ENCODE data around the gene LRRC47. TPM values are rescaled to one million over a fixed set of nuclear protein-coding genes. Genes with fewer than 3 reads are reported as not detected.

Gene LRRC47
- polyA plus RNA-seq, 4 donors: 16.8 to 44.3 (median 21.4) TPM

- H3K27ac ChIP-seq (ENCODE audit: low read depth in 1 of 3, low read length in 2 of 3): peak overlapping the region in 1 of 3 donors; percentile 60
- DNase-seq: peak; percentile 82 to 94
- H3K4me1 ChIP-seq (ENCODE audit: control insufficient read depth in 3 of 3, insufficient read depth in 2 of 3, low read depth in 1 of 3, low read length in 2 of 3): peaks cover 0 to 6% (median 3%) of the 10 kb centered on the region in 3 donors
- H3K4me3 ChIP-seq (ENCODE audit: low read depth in 1 of 3, low read length in 3 of 3): peak overlapping the region; percentile 49 to 69 (median 62)
- 2 to 18% (median 9%) methylated on average over 49 to 73 of the region's 73 CpGs for WGBS, 3 donors
- no peak for FAIRE-seq
- peaks cover 0 to 9% (median 0%) of the 10 kb centered on the region in 3 donors for H3K27me3 ChIP-seq (ENCODE audit: control insufficient read depth in 3 of 3, insufficient read depth in 3 of 3, low read length in 3 of 3)
- H3K9me3 ChIP-seq (ENCODE audit: control insufficient read depth in 2 of 2, insufficient read depth in 1 of 2, low read depth in 1 of 2, low read length in 1 of 2): no peaks in the 10 kb centered on the region
- H3K36me3 ChIP-seq (ENCODE audit: control insufficient read depth in 3 of 3, insufficient read depth in 2 of 3, low read depth in 1 of 3, low read length in 3 of 3): peaks cover 0 to 20% (median 0%) of the 10 kb centered on the region in 3 donors
Observed at GRCh38 chr1:3746830-3747521, 49.3 kb downstream of the LRRC47 start.

DNA sequence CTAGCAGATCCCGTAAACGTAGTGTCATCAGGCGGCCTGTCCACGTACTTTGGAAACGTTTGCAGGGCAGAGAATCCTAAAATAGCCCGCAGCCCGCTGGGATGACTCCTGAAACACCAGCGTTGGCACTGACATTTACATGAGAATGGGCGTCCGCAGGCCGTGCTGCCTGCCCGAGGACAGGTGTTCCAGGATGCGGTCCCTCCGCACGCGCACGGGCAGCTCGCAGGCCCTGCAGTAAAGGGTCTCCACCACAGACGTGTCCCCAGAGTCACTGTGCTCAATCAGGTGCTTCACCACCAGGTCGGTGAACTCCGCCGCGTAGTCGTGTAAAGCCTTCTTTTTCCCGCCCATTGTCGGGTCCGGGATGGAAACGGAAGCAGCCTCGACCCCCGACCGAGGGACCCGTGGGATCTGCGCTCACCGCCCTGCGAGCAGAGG is 49.9 kb downstream of the LRRC47 start:
- no peak for FAIRE-seq
- peak overlapping the region in 1 of 3 donors; percentile 60 for H3K27ac ChIP-seq (ENCODE audit: low read depth in 1 of 3, low read length in 2 of 3)
- peak overlapping the region; percentile 49 to 69 (median 62) for H3K4me3 ChIP-seq (ENCODE audit: low read depth in 1 of 3, low read length in 3 of 3)
- peaks cover 0 to 25% (median 0%) of the 10 kb centered on the region in 3 donors for H3K36me3 ChIP-seq (ENCODE audit: control insufficient read depth in 3 of 3, insufficient read depth in 2 of 3, low read depth in 1 of 3, low read length in 3 of 3)
- DNase-seq: peak in 1 of 2 donors; percentile 41
- peaks cover 0 to 6% (median 3%) of the 10 kb centered on the region in 3 donors for H3K4me1 ChIP-seq (ENCODE audit: control insufficient read depth in 3 of 3, insufficient read depth in 2 of 3, low read depth in 1 of 3, low read length in 2 of 3)
- 25 to 52% (median 50%) methylated on average over 35 of the region's 35 CpGs for WGBS, 3 donors
- peaks cover 0 to 9% (median 0%) of the 10 kb centered on the region in 3 donors for H3K27me3 ChIP-seq (ENCODE audit: control insufficient read depth in 3 of 3, insufficient read depth in 3 of 3, low read length in 3 of 3)
- H3K9me3 ChIP-seq (ENCODE audit: control insufficient read depth in 2 of 2, insufficient read depth in 1 of 2, low read depth in 1 of 2, low read length in 1 of 2): no peaks in the 10 kb centered on the region

- Histone ChIP-seq H3K4me1 (ENCODE audit: control insufficient read depth in 3 of 3, insufficient read depth in 2 of 3, low read depth in 1 of 3, low read length in 2 of 3) (peaks cover 0 to 6% (median 3%) of the 10 kb centered on the region in 3 donors), H3K27me3 (ENCODE audit: control insufficient read depth in 3 of 3, insufficient read depth in 3 of 3, low read length in 3 of 3) (peaks cover 0 to 5% (median 0%) of the 10 kb centered on the region in 3 donors), H3K36me3 (ENCODE audit: control insufficient read depth in 3 of 3, insufficient read depth in 2 of 3, low read depth in 1 of 3, low read length in 3 of 3) (peaks cover 0 to 29% (median 0%) of the 10 kb centered on the region in 3 donors), H3K27ac (ENCODE audit: low read depth in 1 of 3, low read length in 2 of 3) (no peak overlapping the region), H3K9me3 (ENCODE audit: control insufficient read depth in 2 of 2, insufficient read depth in 1 of 2, low read depth in 1 of 2, low read length in 1 of 2) (no peaks in the 10 kb centered on the region), H3K4me3 (ENCODE audit: low read depth in 1 of 3, low read length in 3 of 3) (peak overlapping the region in 1 of 3 donors; percentile 49)
- WGBS, 3 donors: 79 to 85% (median 83%) methylated on average over 25 of the region's 25 CpGs
- no peak for FAIRE-seq
- peak in 1 of 2 donors; percentile 9 for DNase-seq
Observed at GRCh38 chr1:3745590-3746381, 50.5 kb downstream of the LRRC47 start.

GRCh38 chr1:3745071-3745470 is 51.2 kb downstream of the LRRC47 start:
- Histone ChIP-seq H3K4me1 (ENCODE audit: control insufficient read depth in 3 of 3, insufficient read depth in 2 of 3, low read depth in 1 of 3, low read length in 2 of 3) (peaks cover 0 to 6% (median 3%) of the 10 kb centered on the region in 3 donors), H3K27me3 (ENCODE audit: control insufficient read depth in 3 of 3, insufficient read depth in 3 of 3, low read length in 3 of 3) (no peaks in the 10 kb centered on the region), H3K36me3 (ENCODE audit: control insufficient read depth in 3 of 3, insufficient read depth in 2 of 3, low read depth in 1 of 3, low read length in 3 of 3) (peaks cover 0 to 35% (median 0%) of the 10 kb centered on the region in 3 donors), H3K4me3 (ENCODE audit: low read depth in 1 of 3, low read length in 3 of 3) (no peak overlapping the region), H3K27ac (ENCODE audit: low read depth in 1 of 3, low read length in 2 of 3) (no peak overlapping the region), H3K9me3 (ENCODE audit: control insufficient read depth in 2 of 2, insufficient read depth in 1 of 2, low read depth in 1 of 2, low read length in 1 of 2) (no peaks in the 10 kb centered on the region)
- FAIRE-seq (no peak), DNase-seq (no peak)
- 94 to 97% (median 96%) methylated on average over 11 to 12 of the region's 12 CpGs for WGBS, 3 donors

DNA sequence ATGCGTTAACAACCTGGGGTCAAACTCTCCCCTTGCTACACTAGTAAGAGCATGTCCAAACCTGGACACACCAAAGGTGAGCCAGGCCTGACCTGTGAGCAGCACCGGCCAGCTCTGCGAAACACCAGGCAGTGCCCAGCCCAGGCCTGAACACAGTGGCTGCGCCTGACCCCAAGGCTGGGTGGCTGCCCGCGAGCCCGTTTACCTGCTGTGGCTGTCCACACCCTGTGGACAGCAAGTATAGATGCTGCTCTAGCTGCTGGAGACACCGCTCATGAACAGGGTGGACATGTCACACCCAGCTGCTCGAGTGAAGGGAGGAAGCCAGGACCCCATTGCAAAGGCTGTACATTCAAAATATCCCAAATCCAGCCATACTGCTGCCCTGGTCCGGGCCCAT is 51.7 kb downstream of the LRRC47 start:
- Histone ChIP-seq H3K36me3 (ENCODE audit: control insufficient read depth in 3 of 3, insufficient read depth in 2 of 3, low read depth in 1 of 3, low read length in 3 of 3) (peaks cover 0 to 39% (median 0%) of the 10 kb centered on the region in 3 donors), H3K27ac (ENCODE audit: low read depth in 1 of 3, low read length in 2 of 3) (no peak overlapping the region), H3K9me3 (ENCODE audit: control insufficient read depth in 2 of 2, insufficient read depth in 1 of 2, low read depth in 1 of 2, low read length in 1 of 2) (no peaks in the 10 kb centered on the region), H3K4me1 (ENCODE audit: control insufficient read depth in 3 of 3, insufficient read depth in 2 of 3, low read depth in 1 of 3, low read length in 2 of 3) (peaks cover 0 to 6% (median 3%) of the 10 kb centered on the region in 3 donors), H3K4me3 (ENCODE audit: low read depth in 1 of 3, low read length in 3 of 3) (no peak overlapping the region), H3K27me3 (ENCODE audit: control insufficient read depth in 3 of 3, insufficient read depth in 3 of 3, low read length in 3 of 3) (no peaks in the 10 kb centered on the region)
- 95 to 96% (median 95%) methylated on average over 10 of the region's 10 CpGs for WGBS, 3 donors
- DNase-seq: no peak
- FAIRE-seq: no peak

DNA sequence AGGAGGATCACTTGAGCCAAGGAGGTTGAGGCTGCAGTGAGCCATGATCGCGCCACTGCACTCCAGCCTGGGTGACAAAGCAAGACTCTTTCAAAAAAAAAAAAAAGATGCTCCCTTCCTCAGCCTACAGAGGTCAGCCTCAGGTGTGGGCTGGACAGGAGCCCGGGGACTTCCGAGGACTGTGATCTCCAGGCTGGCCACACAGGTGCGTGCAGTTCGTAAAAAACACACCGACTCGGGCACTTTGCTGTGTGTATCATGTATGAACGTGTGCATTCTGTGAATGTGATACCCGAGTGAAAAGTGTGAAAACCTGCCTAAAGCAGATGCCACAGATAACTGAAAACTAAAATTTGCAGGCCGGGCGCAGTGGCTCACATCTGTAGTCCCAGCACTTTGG is 52.5 kb downstream of the LRRC47 start:
- Histone ChIP-seq H3K4me3 (ENCODE audit: low read depth in 1 of 3, low read length in 3 of 3) (no peak overlapping the region), H3K27ac (ENCODE audit: low read depth in 1 of 3, low read length in 2 of 3) (no peak overlapping the region), H3K9me3 (ENCODE audit: control insufficient read depth in 2 of 2, insufficient read depth in 1 of 2, low read depth in 1 of 2, low read length in 1 of 2) (no peaks in the 10 kb centered on the region), H3K36me3 (ENCODE audit: control insufficient read depth in 3 of 3, insufficient read depth in 2 of 3, low read depth in 1 of 3, low read length in 3 of 3) (peaks cover 0 to 46% (median 0%) of the 10 kb centered on the region in 3 donors), H3K27me3 (ENCODE audit: control insufficient read depth in 3 of 3, insufficient read depth in 3 of 3, low read length in 3 of 3) (no peaks in the 10 kb centered on the region), H3K4me1 (ENCODE audit: control insufficient read depth in 3 of 3, insufficient read depth in 2 of 3, low read depth in 1 of 3, low read length in 2 of 3) (peaks cover 0 to 6% (median 3%) of the 10 kb centered on the region in 3 donors)
- DNase-seq: no peak
- FAIRE-seq: no peak
- 94 to 95% (median 94%) methylated on average over 12 of the region's 12 CpGs for WGBS, 3 donors

DNA sequence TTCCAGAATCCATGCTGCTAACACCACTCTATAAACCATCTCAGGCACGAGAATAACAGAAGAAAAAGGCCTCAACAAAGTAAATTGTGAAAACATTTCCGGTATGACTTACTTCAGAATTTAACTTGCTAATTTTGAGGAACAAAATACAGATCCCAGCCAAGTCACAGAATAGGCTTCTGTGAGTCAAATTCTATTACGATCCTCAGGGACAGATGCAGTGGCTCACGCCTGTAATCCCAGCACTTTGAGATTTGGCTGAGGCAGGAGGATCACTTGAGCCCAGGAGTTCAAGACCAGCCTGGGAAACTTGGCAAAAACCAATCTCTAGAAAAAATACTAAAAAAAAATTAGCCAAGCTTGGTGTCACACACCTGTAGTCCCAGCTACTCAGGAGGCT is 52.9 kb downstream of the LRRC47 start:
- H3K36me3 ChIP-seq (ENCODE audit: control insufficient read depth in 3 of 3, insufficient read depth in 2 of 3, low read depth in 1 of 3, low read length in 3 of 3): peaks cover 0 to 48% (median 3%) of the 10 kb centered on the region in 3 donors
- H3K4me1 ChIP-seq (ENCODE audit: control insufficient read depth in 3 of 3, insufficient read depth in 2 of 3, low read depth in 1 of 3, low read length in 2 of 3): peaks cover 0 to 6% (median 3%) of the 10 kb centered on the region in 3 donors
- DNase-seq: no peak
- H3K4me3 ChIP-seq (ENCODE audit: low read depth in 1 of 3, low read length in 3 of 3): no peak overlapping the region
- WGBS, 3 donors: 77 to 86% (median 83%) methylated on average over 4 of the region's 4 CpGs
- H3K27me3 ChIP-seq (ENCODE audit: control insufficient read depth in 3 of 3, insufficient read depth in 3 of 3, low read length in 3 of 3): no peaks in the 10 kb centered on the region
- H3K9me3 ChIP-seq (ENCODE audit: control insufficient read depth in 2 of 2, insufficient read depth in 1 of 2, low read depth in 1 of 2, low read length in 1 of 2): no peaks in the 10 kb centered on the region
- no peak for FAIRE-seq
- H3K27ac ChIP-seq (ENCODE audit: low read depth in 1 of 3, low read length in 2 of 3): no peak overlapping the region

Measured in small intestine (tissue), 7 donors.